AG04450 (cell line): ENCODE results near the gene ISL2. TPM values are rescaled to one million over a fixed set of nuclear protein-coding genes. Genes with fewer than 3 reads are reported as not detected.

Experiments used
- CTCF ChIA-PET: fragments of 300-600, 350-600 bp; formaldehyde crosslinking; extraction: SDS; loops from one replicate; lab custom pipeline; 2022; ENCODE audit warnings: antibody characterized with exemption, inconsistent platforms; lab: Charles Lee
- POLR2A ChIA-PET: fragments of 350-600 bp; formaldehyde crosslinking; extraction: SDS; loops from one replicate; lab custom pipeline; 2021; ENCODE audit warnings: antibody characterized with exemption, inconsistent platforms; lab: Yijun Ruan, JAX
- DNase-seq: peaks from one replicate; pipeline ENCODE4 v3.0.0-alpha.2; 2011; ENCODE audit warnings: low read depth, low spot score
- H3K27ac ChIP-seq: one replicate; pipeline ENCODE4 v1.5.1; 2012; ENCODE audit warnings: low read depth, low read length, control low read depth
- H3K27me3 ChIP-seq: one replicate; pipeline ENCODE4 v1.6.0; 2012; ENCODE audit warnings: low read length; ENCODE audit not compliant: control insufficient read depth, insufficient read depth
- H3K4me3 ChIP-seq: 2 replicates; pipeline ENCODE4 v1.5.1; 2011; ENCODE audit warnings: mild to moderate bottlenecking, low read depth, low read length, control low read depth
- H3K9me3 ChIP-seq: 2 replicates; pipeline ENCODE4 v1.5.1; 2012; ENCODE audit warnings: low read length; ENCODE audit not compliant: control insufficient read depth, insufficient read depth
- CTCF ChIP-seq: IDR thresholded peaks from 2 replicates; pipeline ENCODE4 v1.5.1; 2011; ENCODE audit warnings: low read depth, low read length, control low read depth, inconsistent platforms
- polyA plus RNA-seq: library from polyadenylated mRNA; depleted of rRNA; stranded (reverse); fragments of >200 nt; gene quantifications from 2 replicates; pipeline ENCODE4 v1.2.3, GENCODE V29; 2011

ISL2 gene
- polyA plus RNA-seq, 1 experiment, result 0.83 TPM

GRCh38 chr15:76382987-76383728 is 46.6 kb downstream of the ISL2 start:
- CTCF ChIA-PET, result no interaction called here
- Histone ChIP-seq H3K4me3 (no peak overlapping the region), H3K27ac (no peak overlapping the region), H3K27me3 (no peaks in the 10 kb centered on the region), H3K9me3 (no peaks in the 10 kb centered on the region)
- no peak for DNase-seq
- no peak for TF ChIP-seq CTCF
- POLR2A ChIA-PET, result no interaction called here

- ChIA-PET POLR2A (no interaction called here), CTCF (no interaction called here)
- no peak for DNase-seq
- Histone ChIP-seq H3K27me3 (no peaks in the 10 kb centered on the region), H3K4me3 (no peak overlapping the region), H3K9me3 (no peaks in the 10 kb centered on the region), H3K27ac (no peak overlapping the region)
- TF ChIP-seq CTCF, result no peak
Observed at GRCh38 chr15:76384409-76384808, 47.8 kb downstream of the ISL2 start.

DNA sequence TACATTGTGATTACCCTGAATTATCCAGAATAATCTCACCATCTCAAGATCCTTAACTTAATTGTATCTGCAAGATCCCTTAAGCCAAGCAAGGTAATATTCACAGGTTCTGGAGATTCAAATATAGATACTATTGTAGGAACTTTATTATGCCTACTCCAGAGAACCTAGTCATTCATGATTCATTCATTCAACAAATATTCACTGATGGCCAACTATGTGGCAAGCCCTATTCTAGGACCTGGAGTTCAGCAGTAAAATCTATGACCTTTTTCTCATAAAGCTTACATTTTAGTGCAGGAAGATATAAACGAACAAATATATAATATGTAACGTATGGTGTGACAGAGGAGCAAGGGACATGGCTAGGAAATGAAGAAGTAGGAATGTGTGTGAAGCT is 49.6 kb downstream of the ISL2 start:
- H3K4me3 ChIP-seq, result no peak overlapping the region
- no peak overlapping the region for H3K27ac ChIP-seq
- POLR2A ChIA-PET, result no interaction called here
- no peaks in the 10 kb centered on the region for H3K27me3 ChIP-seq
- no peak for TF ChIP-seq CTCF
- H3K9me3 ChIP-seq, result no peaks in the 10 kb centered on the region
- DNase-seq, result no peak
- CTCF ChIA-PET, result no interaction called here

GRCh38 chr15:76386926-76387325 is 50.4 kb downstream of the ISL2 start:
- DNase-seq, result no peak
- ChIA-PET CTCF (no interaction called here), POLR2A (no interaction called here)
- Histone ChIP-seq H3K27ac (no peak overlapping the region), H3K27me3 (no peaks in the 10 kb centered on the region), H3K4me3 (no peak overlapping the region), H3K9me3 (no peaks in the 10 kb centered on the region)
- TF ChIP-seq CTCF, result no peak

DNA sequence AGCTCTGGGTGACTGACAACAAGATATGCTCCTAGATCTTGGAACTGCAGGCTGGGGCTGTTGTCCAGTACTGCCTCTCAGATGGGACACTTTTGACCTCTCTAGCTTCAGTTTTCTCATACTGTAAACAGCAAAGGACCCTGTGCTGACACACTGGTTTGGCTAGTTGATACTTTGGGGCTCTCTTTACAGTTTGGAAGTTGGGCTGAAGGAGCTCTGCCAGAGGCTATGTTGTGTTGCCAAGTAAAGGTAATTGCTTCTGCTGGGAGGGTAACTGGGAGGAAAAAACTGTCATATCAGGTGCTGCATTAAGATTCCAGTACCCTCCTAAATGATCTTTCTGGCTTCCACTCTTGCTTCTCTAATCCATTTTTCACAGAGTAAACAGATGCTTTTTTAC is 54.0 kb downstream of the ISL2 start:
- TF ChIP-seq CTCF, result no peak
- ChIA-PET CTCF (no interaction called here), POLR2A (no interaction called here)
- Histone ChIP-seq H3K27me3 (no peaks in the 10 kb centered on the region), H3K9me3 (no peaks in the 10 kb centered on the region), H3K4me3 (no peak overlapping the region), H3K27ac (no peak overlapping the region)
- no peak for DNase-seq
